Activated CD4-positive, CD25-positive, alpha-beta regulatory T cell treated with anti-CD3 and anti-CD28 coated beads, Interleukin-2, amount 50 U/mL, for 24 hours (primary cell): ENCODE data around the gene CASD1.

Experiments
- ATAC-seq, 2 donors: fragments of 150-1000 bp; cut with Tn5 transposase; one replicate each; pipeline ENCODE4 v1.10.0; 2021; ENCODE audit warnings: mild to moderate bottlenecking in 1 of 2, moderate library complexity in 1 of 2

CASD1 gene

DNA sequence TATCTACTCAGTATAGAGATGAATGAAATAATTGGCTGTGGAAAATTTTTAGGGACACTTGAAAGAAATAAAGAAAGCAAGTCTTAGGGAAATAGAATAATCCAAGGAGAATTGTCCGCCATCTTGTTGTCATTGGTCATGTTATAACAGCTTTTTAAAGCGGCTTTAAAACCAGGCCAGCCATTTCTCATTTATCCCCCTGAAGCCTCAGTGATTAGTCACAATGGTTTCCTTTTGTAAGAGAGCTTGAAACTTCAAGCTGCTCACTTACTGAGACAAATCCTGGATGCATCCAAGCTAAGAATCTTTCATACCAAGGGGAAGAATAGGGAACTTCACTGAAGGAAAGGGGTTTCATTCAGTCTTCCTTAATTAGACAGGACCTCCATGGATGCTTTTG is 78.5 kb downstream of the CASD1 start:
- no peak for ATAC-seq

DNA sequence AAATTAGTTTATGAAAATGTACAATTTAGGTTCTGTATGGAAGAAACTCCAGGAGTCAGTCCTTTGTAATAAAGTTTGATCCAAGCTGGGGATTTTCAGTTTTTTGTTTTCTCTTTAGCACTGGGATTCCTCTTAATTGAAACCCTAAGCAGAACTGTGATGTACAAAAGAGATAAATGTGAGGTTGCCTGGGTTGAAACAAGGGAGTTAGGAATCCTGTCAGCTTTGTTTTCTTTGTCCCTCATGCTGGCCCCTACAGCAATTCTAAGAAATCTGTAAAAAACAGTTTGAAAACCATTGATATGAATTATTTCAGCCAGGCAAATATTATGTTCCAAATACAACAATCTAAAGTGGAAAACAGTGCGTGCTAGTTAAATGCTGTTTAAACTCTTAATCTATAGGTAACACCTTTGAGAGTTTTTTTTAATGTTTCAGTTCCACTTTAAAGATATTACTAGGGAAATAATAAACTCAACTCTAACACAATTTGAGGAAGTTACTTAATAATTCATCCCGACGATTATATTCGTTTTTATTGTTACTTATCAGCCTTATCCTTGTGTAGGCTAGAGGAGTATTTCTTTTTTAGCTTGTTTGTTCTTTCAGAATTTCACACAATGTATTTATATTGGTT is 81.0 kb downstream of the CASD1 start:
- ATAC-seq = no peak

DNA sequence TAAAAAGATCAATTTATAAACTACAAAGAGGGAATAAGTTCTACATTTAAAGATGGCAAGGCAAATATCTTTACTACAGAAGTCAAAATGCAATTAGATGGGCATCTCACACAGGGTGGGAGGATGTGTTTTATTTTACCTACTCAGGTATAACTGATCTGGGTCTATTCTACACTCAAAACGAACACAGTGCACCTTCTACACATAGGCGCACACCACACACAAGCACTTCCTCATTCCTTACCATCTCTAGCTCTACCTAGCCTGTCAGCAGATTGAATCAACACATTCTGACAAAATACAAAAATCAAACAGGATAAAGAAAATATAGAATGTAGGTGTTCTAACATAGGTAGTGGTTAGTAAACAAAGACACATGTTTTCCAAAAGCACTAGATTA is 81.6 kb downstream of the CASD1 start:
- no peak for ATAC-seq

DNA sequence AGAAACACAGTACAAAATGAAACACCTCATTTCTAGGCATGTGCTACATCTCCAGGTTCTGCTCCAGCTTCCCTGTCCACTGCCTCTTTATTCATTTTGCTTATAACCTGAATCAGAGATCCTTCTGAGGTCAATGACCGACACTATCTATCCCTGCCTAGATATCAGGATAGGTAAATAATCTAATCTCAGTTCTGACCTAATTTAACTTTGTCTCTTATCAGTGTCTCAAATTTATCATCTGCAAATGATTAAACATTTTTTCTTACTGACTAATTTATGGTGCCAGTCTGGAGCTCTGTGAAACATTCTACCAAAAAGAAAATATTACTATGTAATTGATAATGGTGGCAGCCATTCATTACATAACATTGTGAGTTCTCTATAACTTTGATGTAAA is 85.3 kb downstream of the CASD1 start:
- ATAC-seq = no peak

DNA sequence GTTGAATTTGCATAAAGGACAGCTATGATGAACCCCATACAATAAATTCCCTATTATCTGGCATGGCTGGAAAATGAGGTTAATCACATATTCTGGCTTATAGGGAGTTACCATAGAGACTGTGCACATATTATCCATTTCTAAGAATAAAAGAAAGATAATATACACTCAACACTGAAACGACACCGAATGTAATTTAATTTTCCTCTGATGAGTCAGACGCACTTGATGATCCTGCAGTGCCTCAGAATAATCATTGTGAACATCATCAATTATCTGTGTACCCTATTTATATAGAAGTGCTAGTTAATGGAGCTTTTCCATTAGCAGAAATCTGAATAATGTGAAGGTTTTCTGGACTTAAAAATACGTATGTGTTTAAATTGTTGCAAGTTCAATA is 86.1 kb downstream of the CASD1 start:
- no peak for ATAC-seq

DNA sequence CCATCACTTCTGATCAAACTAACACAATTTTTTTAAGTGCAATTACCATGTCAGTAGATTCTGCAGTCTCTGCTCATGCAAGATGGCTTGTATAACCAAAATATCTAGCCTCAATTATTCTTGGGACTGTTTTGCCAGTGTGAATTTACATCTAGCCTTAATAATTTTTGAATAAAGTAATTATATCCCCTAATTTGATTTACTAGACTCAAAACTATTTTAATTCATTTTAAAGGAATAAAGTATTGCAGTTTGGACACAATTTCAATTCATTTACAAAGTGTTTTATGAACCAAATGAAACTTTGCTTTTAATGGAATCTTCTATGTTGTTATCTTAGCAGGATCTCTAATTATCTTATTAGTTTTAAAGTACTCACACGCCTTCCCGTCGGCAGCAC is 90.7 kb downstream of the CASD1 start:
- no peak for ATAC-seq

DNA sequence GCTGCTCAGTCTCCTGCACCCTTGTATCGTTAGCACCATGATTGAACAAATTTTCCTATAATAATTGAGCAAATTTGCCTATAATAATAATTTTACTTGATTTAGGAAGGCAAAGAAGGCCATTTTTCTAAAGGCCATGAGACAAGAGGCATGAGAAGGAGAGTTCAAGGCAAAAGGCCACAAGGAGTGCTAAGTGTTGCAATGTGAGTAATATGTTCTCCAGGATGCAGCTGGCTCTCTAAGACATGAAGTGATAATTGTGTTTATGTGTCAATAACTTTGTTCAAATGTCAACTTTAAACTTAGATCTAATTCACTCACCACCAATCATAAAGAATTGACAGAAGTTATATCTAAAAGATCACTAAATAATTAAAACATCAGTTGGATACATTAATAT is 92.6 kb downstream of the CASD1 start:
- no peak for ATAC-seq

DNA sequence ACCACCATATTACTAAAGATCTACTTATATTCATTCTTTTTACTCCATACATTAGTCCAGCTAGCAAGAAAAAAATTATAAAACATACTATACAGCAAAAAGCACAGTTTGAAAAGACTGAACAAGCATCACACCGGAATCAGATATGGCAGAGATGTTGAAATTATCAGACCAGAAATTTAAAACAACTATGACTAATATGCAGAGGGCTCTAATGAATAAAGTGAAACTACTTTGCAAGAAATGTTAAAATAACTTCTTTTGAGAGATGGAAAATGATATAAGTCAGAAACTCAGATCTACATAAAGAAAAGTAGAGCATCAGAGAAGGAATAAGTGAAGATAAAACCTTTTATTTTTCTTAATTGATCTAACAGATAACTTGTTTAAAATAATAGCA is 95.4 kb downstream of the CASD1 start:
- ATAC-seq = no peak
